GM11168 (cell line): ENCODE data around the gene SLC23A2.

ENCODE experiments used
- in situ Hi-C: fragments of 300-500 bp; cut with MboI; formaldehyde crosslinking; loops from one replicate; pipeline ENCODE4 v1.12.0; 2022; ENCODE audit warnings: low sequenced_read_pairs; ENCODE audit not compliant: unreplicated experiment

Gene SLC23A2

GRCh38 chr20:4913147-4913546 is 88.2 kb downstream of the SLC23A2 start:
- in situ Hi-C loops = no loop called here

- in situ Hi-C loops = no loop called here
Measured at GRCh38 chr20:4912380-4913142, 88.7 kb downstream of the SLC23A2 start.

GRCh38 chr20:4910951-4911350 is 90.4 kb downstream of the SLC23A2 start:
- in situ Hi-C loops = no loop called here

- in situ Hi-C loops = no loop called here
Measured at GRCh38 chr20:4905613-4906012, 95.7 kb downstream of the SLC23A2 start.

DNA sequence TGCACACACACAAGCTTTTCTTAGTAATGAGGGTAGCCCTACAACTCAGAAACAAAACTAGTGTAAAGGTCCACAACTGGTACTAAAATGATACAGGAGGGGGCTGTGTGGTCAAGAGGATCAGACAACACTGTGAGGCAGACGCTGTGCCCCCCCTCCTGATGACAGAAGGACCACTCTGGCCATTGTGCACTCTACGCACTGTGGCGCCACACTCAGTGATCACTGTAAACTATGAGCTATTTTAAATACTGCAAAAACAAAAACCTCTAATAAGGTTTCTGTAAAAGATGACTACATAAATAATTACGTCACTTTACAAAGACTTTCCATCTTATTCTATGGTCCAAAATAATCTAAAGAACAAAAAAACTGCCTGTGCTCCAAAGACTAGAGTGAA is 96.1 kb downstream of the SLC23A2 start:
- in situ Hi-C loops = no loop called here

GRCh38 chr20:4904127-4904860 is 97.0 kb downstream of the SLC23A2 start:
- in situ Hi-C loops = no loop called here

- in situ Hi-C loops = no loop called here
Measured at GRCh38 chr20:4902788-4903187, 98.5 kb downstream of the SLC23A2 start.

DNA sequence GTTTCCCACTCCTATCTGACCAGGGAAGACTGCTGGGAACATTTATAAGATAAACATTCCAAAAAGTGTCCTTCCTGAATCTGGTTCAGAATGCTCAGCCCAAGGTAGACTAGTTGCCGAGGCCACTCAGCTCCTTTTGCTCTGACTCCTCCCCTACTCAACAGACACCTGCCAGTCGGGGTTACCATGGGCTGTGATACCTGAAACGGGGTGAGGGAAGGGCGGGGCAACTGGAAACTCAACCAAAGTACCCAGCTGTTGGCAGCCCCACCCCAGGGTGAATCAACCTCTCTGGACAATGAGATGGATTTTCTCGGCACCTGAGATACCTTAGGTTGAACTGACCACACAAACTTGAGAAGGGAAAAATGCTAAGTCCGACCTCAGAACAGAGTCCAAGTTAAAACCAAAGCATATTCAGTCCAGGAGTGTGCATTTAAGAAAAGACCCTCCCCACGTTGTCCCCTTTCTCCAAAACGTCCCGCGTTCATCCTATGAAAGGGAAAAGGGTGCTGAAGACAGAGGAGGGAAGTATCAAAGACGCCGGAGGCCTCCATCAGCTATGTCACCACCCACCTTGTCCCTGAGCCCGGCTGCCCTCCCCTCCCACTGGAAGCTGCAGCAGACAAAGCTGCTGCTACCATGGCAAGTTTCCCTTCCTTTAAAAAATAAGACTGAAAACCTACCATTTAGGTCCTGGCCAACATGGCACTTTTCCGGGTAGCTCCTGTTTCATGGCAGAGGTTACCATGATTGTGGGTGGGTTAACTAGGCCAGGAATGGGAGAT is 100.1 kb downstream of the SLC23A2 start:
- in situ Hi-C loops = no loop called here

- in situ Hi-C loops = no loop called here
Measured at GRCh38 chr20:4898282-4899244, 102.7 kb downstream of the SLC23A2 start.

GRCh38 chr20:4897600-4897999 is 103.7 kb downstream of the SLC23A2 start:
- in situ Hi-C loops = no loop called here

DNA sequence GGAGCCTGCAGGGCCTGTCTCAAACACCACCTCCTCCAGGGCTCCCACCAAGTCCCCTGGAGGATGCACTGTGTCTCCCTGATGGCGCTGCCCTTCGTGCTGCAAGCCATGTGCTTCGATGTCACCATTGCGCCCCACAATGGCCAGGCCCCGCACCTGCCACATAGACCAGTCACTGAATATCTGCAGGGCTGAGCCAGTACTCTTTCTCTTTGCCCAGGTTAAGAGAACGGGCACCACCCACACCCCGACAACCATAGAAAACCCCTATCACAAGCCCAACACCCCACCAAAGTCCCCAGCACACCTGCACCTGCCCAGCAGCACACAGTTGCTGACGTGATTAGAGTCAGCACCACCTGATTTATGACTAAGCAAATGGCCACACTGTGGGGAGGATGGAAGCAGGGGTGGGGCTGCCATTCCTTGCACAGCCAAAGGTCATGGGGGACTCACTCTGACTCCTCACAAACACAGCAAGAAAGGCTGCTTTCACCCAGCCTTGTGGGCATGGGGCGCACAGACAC is 104.3 kb downstream of the SLC23A2 start:
- in situ Hi-C loops = no loop called here

DNA sequence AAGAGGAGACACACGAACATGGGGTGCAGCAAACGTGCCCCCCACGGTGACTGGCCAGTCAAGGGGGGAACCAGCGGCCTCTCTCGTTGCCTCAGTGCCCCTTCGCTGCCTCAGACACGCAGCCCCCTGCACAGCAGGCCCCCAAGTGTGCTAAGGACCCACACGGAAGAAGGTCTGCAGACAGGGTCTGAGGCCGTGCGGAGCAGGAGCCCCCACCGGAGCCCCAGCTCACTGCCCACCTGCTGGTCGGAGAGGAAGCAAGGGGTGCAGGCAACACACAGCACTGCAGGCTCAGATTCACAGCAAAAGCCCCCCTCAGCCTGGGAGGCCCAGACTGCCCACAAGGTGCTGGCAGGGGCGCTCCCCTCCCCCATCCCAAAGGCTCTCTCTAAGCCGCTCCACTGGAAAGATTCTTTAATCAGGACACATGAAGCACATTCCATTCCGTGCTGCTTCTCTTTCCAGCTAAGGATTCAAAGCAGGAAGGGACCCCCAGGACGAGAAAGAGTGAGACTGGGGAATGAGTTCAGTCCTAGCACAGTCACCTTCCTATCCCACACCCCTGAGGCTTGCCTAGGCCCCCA is 105.1 kb downstream of the SLC23A2 start:
- in situ Hi-C loops = no loop called here

DNA sequence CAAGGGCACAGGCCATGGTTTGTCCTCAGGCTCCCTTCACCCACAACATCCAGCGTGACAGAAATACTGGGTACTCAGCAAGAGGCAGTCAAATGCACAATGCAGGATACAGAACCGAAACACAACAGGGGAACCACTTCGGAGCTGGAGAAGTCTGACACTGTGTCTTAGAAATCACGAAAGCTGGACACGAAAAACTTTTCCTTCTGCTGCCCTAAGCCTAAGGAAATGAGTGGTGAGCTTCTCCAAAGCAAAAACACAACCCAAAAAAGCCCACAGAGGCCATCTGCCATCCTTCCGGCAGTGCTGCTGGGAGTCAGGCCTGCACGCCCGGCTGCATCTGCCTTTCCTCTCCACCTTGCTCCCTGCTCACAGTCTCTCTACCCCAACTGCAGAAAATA is 106.3 kb downstream of the SLC23A2 start:
- in situ Hi-C loops = no loop called here

DNA sequence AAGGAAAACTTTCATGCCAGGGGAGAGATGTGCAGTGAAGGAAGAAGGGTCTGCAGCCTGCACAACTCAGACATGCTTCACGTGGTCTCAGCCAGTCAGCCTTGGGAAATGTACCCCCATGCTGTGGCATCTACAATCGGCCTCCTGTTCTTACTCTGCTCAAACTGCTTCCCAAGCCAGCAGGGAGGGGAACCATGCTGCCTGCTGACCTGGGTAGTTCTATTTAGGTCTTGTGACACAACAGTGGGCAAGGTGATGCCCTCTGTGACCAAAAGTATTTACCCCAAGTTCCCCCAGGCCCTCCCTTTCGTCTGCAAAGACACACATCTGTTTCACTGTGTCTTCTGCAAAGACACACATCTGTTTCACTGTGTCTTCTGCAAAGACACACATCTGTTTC is 106.9 kb downstream of the SLC23A2 start:
- in situ Hi-C loops = no loop called here

GRCh38 chr20:4893709-4894108 is 107.6 kb downstream of the SLC23A2 start:
- in situ Hi-C loops = no loop called here

GRCh38 chr20:4891997-4892396 is 109.3 kb downstream of the SLC23A2 start:
- in situ Hi-C loops = no loop called here

- in situ Hi-C loops = no loop called here
Measured at GRCh38 chr20:4891190-4891763, 110.0 kb downstream of the SLC23A2 start.

GRCh38 chr20:4889446-4889845 is 111.9 kb downstream of the SLC23A2 start:
- in situ Hi-C loops = no loop called here

DNA sequence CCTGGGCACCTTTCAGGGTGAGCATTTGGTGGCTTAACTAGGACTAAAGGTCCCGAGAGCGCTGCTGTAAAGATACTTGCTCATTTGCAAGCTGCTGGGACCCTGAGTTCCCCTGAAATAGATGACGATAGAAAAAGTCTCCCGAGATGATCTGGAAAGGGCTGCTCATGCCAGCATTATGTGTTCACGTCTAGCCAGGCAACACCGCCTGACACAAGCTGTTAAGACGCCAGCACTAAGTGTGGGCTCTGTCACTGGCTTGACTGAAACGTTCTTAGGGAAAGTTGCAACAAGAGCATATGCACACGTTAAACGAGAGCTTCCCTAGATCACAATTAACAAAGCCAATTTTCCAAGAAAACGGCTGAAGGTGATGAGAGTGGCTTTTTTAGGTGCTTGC is 113.7 kb downstream of the SLC23A2 start:
- in situ Hi-C loops = no loop called here
